ENCODE data around the gene LRIG1. TPM values are rescaled to one million over a fixed set of nuclear protein-coding genes. Genes with fewer than 3 reads are reported as not detected.

LRIG1 gene
- total RNA-seq, 1 experiment from 2014 or later = 5.3 TPM

DNA sequence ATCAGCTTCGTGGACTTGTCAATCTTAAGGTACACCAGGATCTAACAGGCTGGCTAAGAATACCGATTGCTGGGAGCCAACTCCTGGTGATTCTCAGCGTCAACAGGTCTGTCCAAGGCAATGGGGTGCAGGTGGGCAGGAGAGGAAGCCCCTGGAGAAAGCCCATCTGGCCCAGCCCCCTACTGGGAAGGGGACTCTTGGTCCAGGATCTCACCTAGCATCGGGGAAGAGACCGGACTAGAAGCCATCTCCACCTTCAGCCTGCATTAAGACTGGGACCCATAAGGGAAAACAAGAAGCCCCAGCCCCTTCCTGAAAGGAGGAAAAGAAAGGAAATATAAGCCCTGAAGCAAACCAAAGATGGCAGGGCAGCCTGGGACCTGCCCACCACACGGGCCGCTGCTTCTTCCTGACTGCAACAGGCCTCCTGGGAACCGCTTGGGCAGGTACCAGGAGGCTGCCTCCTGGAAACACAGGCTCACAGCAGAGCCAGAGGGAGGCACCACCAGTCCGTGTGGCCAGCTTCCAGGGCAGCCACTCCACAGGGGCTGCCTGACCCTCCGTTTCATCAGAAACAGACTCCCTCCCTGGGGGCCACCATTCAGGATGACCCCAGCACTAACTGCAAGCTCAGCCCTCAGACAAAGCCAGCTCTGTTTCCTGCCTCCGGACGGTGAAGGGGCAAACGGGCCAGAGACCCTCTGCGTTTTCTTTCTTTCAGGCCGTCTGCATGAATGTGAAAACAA, 100.2 kb downstream of the LRIG1 start:
- Histone ChIP-seq H3K9me3 (ENCODE audit: control insufficient read depth, insufficient read depth, low read depth, low read length) (no peaks in the 10 kb centered on the region), H3K27ac (ENCODE audit: low read length) (no peak overlapping the region), H3K4me1 (ENCODE audit: control insufficient read depth, insufficient read depth, low read length) (no peaks in the 10 kb centered on the region), H3K36me3 (ENCODE audit: control insufficient read depth, insufficient read depth, low read length) (no peaks in the 10 kb centered on the region), H3K27me3 (ENCODE audit: control insufficient read depth, insufficient read depth, low read length) (no peaks in the 10 kb centered on the region), H3K4me3 (ENCODE audit: low read depth in 2 of 2, low read length in 2 of 2) (no peak overlapping the region)
- ATAC-seq = no peak
- CTCF ChIA-PET = no interaction called here
- in situ Hi-C loops (cut with HindIII; ENCODE audit: low pct_unique_long_range_greater_than_20kb, low sequenced_read_pairs) (no loop called here), intact Hi-C loops (cut with micrococcal nuclease; ENCODE audit: unreplicated experiment) (no loop called here)
- DNase-seq (ENCODE audit: low read depth, low spot score) = no peak
- POLR2A ChIA-PET = no interaction called here
- BruUV-seq (replicated peaks) = no TSS peak
- TF ChIP-seq SIN3A (IDR thresholded peaks at IDR 0.05; ENCODE audit: borderline replicate concordance, insufficient read depth, low read depth, low read length) = no peak
- TF ChIP-seq, protein P1, sequence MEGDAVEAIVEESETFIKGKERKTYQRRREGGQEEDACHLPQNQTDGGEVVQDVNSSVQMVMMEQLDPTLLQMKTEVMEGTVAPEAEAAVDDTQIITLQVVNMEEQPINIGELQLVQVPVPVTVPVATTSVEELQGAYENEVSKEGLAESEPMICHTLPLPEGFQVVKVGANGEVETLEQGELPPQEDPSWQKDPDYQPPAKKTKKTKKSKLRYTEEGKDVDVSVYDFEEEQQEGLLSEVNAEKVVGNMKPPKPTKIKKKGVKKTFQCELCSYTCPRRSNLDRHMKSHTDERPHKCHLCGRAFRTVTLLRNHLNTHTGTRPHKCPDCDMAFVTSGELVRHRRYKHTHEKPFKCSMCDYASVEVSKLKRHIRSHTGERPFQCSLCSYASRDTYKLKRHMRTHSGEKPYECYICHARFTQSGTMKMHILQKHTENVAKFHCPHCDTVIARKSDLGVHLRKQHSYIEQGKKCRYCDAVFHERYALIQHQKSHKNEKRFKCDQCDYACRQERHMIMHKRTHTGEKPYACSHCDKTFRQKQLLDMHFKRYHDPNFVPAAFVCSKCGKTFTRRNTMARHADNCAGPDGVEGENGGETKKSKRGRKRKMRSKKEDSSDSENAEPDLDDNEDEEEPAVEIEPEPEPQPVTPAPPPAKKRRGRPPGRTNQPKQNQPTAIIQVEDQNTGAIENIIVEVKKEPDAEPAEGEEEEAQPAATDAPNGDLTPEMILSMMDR (IDR thresholded peaks at IDR 0.05) = no peak
- TF ChIP-seq TCF7L2 (IDR thresholded peaks at IDR 0.05; ENCODE audit: low read depth, low read length) = no peak
- TF ChIP-seq, protein P2, sequence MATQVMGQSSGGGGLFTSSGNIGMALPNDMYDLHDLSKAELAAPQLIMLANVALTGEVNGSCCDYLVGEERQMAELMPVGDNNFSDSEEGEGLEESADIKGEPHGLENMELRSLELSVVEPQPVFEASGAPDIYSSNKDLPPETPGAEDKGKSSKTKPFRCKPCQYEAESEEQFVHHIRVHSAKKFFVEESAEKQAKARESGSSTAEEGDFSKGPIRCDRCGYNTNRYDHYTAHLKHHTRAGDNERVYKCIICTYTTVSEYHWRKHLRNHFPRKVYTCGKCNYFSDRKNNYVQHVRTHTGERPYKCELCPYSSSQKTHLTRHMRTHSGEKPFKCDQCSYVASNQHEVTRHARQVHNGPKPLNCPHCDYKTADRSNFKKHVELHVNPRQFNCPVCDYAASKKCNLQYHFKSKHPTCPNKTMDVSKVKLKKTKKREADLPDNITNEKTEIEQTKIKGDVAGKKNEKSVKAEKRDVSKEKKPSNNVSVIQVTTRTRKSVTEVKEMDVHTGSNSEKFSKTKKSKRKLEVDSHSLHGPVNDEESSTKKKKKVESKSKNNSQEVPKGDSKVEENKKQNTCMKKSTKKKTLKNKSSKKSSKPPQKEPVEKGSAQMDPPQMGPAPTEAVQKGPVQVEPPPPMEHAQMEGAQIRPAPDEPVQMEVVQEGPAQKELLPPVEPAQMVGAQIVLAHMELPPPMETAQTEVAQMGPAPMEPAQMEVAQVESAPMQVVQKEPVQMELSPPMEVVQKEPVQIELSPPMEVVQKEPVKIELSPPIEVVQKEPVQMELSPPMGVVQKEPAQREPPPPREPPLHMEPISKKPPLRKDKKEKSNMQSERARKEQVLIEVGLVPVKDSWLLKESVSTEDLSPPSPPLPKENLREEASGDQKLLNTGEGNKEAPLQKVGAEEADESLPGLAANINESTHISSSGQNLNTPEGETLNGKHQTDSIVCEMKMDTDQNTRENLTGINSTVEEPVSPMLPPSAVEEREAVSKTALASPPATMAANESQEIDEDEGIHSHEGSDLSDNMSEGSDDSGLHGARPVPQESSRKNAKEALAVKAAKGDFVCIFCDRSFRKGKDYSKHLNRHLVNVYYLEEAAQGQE (IDR thresholded peaks at IDR 0.05; ENCODE audit: insufficient read depth in 1 of 2, low read depth in 2 of 2, low read length in 1 of 2) = no peak
- no peak for TF ChIP-seq POLR2AphosphoS5 (IDR thresholded peaks at IDR 0.05; ENCODE audit: low read depth, low read length)

DNA sequence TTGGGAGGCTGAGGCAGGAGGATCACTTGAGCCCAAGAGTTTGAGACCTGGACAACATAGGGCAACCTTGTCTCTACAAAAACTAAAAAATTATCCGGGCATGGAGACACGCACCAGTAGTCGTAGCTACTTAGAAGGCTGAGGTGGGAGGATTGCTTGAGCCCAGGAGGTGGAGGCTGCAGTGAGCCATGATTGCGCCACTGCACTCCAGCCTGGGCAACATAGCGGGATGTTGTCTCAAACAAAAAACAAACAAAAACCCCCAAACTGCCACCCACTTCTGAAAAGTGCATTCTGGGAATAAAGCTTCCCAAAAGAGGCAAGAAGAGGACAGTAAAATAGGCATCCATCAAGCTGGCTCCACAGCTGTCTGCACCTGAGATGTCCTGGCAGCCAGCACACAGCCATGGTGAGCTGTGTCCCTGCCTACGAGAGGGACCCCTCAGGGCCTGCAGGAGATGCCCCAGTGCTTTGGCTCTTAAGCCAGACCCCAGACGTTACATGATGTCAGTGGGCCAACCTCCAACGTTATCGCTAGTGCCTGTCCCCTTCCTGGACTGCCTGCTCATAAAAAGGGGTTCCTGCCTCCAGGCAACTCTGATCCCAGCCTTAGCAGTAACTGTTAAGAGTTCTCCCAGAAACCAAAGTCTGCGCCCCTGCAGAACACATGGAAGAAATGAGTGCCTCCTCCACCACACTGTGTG, 101.1 kb downstream of the LRIG1 start:
- no peak overlapping the region for H3K27ac ChIP-seq (ENCODE audit: low read length)
- no peak overlapping the region for H3K4me3 ChIP-seq (ENCODE audit: low read depth in 2 of 2, low read length in 2 of 2)
- H3K27me3 ChIP-seq (ENCODE audit: control insufficient read depth, insufficient read depth, low read length) = no peaks in the 10 kb centered on the region
- ATAC-seq (no peak), DNase-seq (ENCODE audit: low read depth, low spot score) (no peak)
- ChIA-PET CTCF (no interaction called here), POLR2A (no interaction called here)
- in situ Hi-C loops (cut with HindIII; ENCODE audit: low pct_unique_long_range_greater_than_20kb, low sequenced_read_pairs) = no loop called here
- H3K4me1 ChIP-seq (ENCODE audit: control insufficient read depth, insufficient read depth, low read length) = no peaks in the 10 kb centered on the region
- H3K36me3 ChIP-seq (ENCODE audit: control insufficient read depth, insufficient read depth, low read length) = no peaks in the 10 kb centered on the region
- intact Hi-C loops (cut with micrococcal nuclease; ENCODE audit: unreplicated experiment) = no loop called here
- TF ChIP-seq, protein P2 (IDR thresholded peaks at IDR 0.05; ENCODE audit: insufficient read depth in 1 of 2, low read depth in 2 of 2, low read length in 1 of 2) = no peak
- TF ChIP-seq SIN3A (IDR thresholded peaks at IDR 0.05; ENCODE audit: borderline replicate concordance, insufficient read depth, low read depth, low read length) (no peak), TCF7L2 (IDR thresholded peaks at IDR 0.05; ENCODE audit: low read depth, low read length) (no peak)
- TF ChIP-seq, protein P1 (IDR thresholded peaks at IDR 0.05) = no peak
- BruUV-seq (replicated peaks) = no TSS peak
- H3K9me3 ChIP-seq (ENCODE audit: control insufficient read depth, insufficient read depth, low read depth, low read length) = no peaks in the 10 kb centered on the region

All from Panc1 (cell line).